ENCODE results near the gene PRMT7. TPM values are rescaled to one million over a fixed set of nuclear protein-coding genes. Genes with fewer than 3 reads are reported as not detected.

The PRMT7 gene, protein sequence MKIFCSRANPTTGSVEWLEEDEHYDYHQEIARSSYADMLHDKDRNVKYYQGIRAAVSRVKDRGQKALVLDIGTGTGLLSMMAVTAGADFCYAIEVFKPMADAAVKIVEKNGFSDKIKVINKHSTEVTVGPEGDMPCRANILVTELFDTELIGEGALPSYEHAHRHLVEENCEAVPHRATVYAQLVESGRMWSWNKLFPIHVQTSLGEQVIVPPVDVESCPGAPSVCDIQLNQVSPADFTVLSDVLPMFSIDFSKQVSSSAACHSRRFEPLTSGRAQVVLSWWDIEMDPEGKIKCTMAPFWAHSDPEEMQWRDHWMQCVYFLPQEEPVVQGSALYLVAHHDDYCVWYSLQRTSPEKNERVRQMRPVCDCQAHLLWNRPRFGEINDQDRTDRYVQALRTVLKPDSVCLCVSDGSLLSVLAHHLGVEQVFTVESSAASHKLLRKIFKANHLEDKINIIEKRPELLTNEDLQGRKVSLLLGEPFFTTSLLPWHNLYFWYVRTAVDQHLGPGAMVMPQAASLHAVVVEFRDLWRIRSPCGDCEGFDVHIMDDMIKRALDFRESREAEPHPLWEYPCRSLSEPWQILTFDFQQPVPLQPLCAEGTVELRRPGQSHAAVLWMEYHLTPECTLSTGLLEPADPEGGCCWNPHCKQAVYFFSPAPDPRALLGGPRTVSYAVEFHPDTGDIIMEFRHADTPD
- 10 to 100 TPM; 43.2 to 58.9 (median 51.4) TPM for polyA plus RNA-seq (ENCODE audit: insufficient read length in 4 of 4)

DNA sequence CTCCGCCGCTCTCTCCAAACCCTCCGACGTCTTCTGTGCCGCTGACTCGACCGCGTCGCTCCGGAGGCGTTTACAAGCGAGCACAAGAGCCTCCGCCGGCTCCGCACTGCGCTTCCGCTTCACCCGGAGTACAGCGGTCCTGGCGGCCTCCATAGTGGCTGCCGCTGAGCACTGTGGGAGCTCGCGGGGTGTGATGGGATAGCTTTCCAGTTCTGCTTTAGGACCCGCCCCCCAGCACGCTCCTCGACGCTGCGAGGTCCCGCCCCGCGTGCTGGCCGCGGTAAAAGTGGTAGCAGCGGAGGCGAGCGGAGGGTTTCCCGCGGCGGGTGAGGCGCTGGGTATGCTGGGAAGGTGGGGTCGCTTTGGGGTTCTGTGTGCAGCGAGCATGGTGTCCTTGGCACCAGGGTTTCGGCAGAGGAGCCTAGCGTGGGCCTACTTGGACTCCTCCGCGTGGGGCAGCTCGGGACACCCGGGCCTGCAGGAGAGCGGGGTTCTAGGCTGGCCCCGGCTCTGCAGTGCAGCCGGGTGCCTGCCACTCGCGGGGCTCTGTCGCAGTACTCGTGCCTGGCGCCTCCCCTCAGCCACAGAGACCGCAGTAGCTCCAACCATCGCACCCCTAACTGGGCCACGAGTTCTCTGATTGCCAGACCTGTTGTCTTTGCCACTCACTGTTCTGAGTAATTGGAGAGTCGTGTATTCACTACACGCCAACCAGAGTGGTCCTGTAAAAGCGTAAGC, at the start of gene PRMT7, which contains the start of gene SLC7A6OS:
Gene PRMT7, plus strand, starts transcription at position 246 of the 738 bp plus-strand sequence. CDS start 4,961 bp downstream, outside the sequence.
Gene SLC7A6OS, minus strand, starts transcription at position 173 of the 738 bp plus-strand sequence. Its CDS starts 20 bp downstream, at position 153.
- peak; percentile 72 to 84 (median 80) for DNase-seq (ENCODE audit: low read depth in 4 of 4, low spot score in 3 of 4)

DNA sequence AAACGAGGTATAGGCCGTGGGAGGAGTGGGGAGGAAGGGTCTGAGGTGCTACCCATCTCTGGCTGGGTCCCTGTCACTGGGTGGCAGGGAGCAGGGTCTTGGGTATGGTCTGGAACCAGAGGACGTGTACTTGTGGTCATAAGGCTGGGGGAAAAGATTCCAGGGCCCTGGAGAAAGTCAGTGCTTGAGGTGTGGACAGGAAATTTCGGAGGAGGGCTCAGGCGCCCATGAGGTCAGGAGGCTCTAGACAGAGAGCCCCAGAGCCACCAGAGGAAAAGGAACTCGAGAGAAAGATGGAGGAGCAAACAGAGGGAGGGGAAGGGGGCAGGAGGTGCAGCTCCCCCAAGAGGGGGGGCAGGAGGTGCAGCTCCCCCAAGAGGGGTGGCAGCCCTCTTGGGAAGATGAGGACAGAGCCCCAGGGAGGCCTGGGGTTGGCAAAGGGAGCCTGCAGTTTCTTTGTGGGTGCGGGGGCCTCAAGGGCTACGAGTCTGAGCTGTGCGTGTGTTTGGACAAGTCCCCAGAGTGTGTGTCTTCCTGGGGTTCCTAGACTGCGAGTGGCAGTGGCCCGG, 47.2 kb upstream of the PRMT7 start:
- DNase-seq (ENCODE audit: low read depth in 4 of 4, low spot score in 3 of 4), result no peak

DNA sequence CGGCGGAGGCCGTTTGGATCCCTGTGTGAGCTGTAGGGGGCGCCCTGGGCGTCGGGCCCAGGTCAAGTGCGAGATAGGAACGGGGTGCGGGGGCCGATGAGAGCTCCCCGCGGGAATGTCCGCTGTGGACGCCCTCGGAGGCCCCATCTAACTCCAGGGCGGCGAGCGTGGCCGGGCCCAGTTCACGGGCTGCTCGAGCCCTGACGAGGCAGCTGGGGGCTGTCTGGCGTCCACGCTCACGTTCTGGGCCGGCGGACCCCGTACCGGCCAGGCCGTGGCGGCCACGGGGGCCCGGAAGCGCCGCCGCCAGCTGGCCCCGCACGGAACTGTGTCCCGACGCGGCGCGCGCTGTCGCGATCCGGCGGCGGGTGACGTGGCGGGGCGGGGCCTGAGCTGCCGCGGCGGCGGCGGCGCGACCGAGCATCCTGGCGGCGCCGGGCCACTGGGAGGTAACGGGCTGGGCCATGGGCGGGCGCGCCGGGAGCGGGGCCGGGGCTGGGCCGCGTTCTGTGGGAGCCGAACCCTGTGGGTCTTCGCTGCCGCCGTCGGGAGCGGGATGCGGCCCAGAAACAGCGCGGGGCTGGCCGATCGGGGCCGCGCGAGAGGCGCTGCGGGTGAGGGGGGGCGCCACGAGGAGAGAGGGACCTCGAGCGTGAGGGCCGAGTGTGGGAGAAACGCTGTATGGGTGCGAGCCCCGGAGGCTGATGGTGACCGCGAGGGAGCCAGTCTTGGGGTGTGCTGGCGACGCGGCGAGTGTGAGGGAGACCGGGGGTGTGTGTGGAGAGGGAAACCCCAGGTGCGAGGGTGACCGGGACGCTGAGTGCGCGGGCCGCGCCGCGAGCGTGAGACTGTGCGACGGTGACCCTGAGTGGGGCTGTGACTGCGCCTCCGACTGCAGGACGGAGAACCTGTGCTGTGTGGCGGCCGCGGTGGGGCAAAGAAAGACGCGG, 46.4 kb upstream of the PRMT7 start, which contains the start of gene SLC7A6:
Gene SLC7A6, plus strand, starts transcription at position 399 of the 950 bp plus-strand sequence. CDS start 10,201 bp downstream, outside the sequence.
- DNase-seq (ENCODE audit: low read depth in 4 of 4, low spot score in 3 of 4), result no peak

DNA sequence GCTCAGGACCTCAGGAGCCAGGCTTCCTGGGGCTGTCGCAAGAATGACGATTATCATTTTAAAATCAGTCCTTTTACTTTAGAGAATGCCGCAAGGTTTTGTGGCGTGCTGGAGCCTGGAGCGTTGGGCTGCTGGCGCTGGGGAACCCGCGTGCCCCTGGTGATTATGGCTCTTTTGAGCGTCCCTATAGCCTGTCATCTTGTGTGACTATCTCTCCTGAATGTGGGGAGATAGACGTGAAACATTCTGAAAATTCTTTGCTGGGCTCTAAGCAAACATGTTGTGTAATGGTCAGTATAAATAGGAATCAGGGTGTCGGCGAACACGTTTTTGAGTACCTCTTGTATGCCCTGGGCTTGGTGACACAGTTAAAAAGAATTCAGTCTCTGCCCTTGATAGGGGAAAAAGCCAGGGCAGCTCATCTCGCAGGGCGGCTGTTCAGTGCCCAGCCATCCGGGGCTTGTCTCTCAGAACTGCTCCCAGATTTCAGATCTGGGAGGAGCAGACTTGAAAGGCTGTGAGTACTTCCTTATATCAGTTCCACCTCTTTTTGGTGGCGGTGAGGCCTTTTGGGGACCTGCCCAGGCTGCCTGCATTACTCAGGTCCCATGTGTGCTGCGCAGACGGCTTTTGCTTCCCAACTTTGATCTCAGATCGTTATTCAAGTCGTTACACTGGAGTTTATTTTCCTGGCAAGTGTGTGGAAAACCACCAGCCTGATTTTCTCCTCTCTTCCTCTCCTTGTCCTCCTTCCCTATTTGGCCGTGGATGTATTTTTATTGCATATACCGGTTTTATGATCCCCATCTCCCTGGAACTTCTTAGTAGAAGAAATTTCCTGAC, 45.5 kb upstream of the PRMT7 start:
- no peak for DNase-seq (ENCODE audit: low read depth in 4 of 4, low spot score in 3 of 4)

DNA sequence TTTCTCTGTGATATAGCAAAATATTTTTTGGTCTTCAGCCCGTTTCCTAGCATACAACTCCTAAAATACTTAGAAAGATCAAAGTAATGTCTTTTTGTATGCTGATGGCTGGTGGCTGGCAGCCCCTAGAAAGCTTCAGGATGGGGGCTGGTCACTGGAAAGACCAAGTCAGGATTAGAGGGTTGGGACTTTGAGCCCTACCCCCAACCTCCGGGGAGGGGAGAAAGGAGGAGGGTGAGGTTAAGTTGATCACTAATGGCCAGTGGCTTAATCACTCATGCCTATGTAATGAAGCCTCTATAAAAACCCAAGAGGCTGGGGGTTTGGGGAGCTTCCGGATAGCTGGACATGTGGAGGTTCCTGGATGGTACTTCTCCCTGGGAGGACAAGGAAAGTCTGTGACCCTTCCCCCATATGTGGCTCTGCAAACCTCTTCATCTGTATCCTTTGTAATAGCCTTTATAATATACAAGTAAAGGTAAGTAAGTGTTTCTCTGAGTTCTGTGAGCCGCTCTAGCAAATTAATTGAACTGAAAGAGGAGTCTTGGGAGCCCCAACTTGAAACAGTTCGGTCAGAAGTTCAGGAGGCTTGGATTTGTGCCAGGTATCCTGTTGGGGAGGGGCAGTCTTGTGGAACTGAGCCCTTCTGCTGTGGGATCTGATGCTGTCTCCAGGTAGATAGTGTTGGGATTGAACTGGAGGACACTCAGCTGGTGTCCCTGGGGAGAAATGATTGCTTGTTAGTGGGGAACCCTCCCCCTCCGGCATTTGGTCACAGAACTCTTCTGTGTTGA, 43.0 kb upstream of the PRMT7 start:
- no peak for DNase-seq (ENCODE audit: low read depth in 4 of 4, low spot score in 3 of 4)

DNA sequence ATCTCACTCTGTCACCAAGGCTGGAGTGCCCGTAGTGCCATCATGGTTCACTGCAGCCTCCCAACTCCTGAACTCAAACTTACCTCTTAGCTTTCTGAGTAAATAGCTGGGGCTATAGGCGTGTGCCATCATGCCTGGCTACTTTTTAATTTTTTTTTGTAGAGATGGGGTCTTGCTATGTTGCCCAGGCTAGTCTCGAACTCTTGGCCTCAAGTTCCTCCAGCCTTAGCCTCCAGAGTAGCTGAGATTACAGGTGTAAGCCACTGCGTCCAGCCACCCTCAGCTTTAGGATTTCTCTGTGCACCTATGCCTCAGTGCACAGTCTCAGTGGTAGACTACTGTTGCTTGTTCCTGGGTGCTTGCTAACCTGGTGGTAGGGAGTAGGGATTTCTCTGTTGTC, 41.0 kb upstream of the PRMT7 start:
- DNase-seq (ENCODE audit: low read depth in 4 of 4, low spot score in 3 of 4), result no peak

DNA sequence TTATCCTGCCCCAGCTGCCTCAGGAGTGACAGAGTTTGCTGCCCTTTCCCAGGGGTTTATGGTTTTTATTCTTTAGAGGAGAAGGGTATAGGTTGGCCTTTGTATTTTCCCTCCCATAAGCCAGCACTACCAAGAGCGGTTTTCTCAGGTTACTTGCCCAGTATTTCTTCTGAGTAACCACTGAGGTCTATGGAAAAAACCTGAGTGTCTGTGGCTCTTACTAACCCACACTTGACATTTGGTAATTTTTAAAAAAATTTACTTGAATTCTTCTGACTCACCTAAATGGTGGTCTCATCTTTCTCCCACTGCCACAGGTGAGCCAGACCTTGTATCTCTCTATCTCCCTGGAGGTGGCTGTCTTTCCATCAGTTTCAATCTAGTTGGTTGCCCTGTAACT, 40.5 kb upstream of the PRMT7 start:
- no peak for DNase-seq (ENCODE audit: low read depth in 4 of 4, low spot score in 3 of 4)

DNA sequence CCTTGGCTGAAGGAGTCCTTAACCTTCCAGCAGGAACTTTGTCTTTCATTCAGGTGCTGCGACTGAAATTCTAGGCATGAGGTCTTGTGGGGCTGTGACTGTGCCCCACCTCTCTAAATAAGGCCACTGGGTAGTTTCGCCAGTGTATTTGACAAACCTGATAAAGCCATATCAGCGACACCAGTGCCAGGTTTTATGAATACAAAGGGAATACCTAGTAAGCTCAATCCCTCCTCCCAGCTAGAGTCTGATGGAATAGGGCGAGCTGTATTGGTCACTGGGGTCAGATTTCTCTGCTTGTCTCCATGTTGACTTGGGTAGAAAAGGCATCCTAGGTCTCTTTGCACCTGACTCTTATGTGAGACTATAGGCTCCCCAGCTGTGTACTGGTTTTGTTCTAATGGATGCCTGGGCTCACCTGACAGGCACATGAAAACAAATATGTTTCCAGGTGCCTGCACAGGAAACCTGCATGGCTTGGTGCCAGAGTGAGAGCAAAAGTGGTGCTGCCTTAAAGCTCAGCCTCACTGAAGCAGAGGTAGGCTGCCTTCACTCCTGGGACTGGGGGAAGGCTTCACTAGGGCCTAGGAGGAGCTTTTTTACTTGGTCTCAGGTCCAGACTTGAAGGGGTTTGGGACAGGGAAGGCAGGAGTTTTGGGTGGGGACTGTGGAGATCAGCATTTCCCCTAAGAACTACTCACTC, 38.2 kb upstream of the PRMT7 start:
- no peak for DNase-seq (ENCODE audit: low read depth in 4 of 4, low spot score in 3 of 4)

DNA sequence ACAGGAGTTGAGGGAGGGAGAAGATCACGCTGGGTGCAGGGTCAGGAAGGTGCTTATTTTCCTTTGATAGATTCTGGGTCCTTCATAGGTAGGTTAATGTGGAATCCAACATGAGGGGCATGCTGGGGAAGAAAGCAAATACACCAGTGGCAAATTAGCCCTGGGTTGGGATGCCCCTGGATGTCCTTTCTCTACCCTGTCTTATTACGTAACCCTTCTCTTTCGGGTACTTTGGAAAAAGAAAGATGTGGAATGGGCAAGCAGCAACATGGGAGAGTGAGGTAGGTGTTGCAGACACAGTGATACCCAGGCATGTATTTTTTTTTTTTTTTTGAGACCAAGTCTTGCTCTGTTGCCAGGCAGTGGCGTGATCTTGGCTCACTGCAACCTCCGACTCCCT, 37.4 kb upstream of the PRMT7 start:
- DNase-seq (ENCODE audit: low read depth in 4 of 4, low spot score in 3 of 4), result no peak

DNA sequence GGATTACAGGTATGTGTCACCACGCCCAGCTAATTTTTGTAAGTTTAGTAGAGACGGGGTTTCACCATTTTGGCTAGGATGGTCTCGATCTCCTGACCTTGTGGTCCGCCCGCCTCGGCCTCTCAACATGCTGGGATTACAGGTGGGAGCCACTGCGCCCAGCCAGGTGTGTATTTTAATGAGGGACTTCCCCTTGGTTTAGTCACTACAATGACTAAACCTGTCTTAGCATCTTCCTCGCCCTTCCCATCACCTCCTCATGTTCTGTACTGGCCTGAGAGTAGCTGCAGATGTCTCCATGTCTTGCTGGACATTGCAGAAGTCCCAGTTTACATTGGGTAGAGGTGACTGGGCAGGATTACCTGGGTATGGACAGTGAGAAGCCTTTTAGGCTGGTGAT, 36.9 kb upstream of the PRMT7 start:
- DNase-seq (ENCODE audit: low read depth in 4 of 4, low spot score in 3 of 4), result no peak

DNA sequence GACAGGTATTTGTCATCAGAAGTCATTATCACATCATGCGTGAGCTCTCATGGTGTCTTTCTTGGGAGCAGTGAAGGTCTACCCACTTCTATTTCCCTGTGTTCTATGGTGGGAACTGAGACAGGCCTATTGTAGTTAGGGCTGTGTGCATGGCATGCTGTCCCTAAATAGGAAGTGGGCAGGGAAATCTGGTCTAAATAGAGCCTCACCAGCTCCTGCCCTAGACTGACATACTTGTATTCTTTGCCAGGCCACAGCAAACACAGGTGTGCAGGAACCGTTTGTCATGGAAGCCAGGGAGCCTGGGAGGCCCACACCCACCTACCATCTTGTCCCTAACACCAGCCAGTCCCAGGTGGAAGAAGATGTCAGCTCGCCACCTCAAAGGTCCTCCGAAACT, 36.4 kb upstream of the PRMT7 start:
- DNase-seq (ENCODE audit: low read depth in 4 of 4, low spot score in 3 of 4), result no peak

DNA sequence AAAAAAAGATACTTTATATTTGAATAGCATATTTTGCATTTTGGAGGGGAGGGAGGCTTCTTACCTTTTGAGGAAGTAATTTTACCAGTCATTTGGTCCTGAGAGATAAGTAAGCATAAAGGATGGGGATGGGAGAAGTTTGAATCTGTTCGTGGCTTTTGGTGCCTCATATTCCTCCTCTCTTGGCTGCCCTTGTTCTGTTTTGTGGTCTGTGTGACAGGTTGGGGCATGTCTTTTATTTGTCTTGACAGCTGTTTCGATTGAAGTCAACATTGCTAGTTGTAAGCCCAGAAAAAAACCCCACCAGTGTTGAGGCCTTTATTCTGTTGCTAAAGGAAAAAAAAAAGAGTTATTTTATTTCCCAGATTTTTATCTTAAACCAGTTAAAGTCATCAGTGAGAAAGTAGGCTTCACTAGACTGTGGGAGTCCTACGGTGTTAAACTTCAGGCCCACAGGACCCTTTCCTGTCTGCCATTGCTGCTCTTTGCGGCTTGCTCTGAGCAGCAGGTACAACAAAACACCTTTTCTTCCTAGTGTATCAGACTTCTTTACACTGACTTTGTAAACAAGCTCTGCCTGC, 35.1 kb upstream of the PRMT7 start:
- no peak for DNase-seq (ENCODE audit: low read depth in 4 of 4, low spot score in 3 of 4)

DNA sequence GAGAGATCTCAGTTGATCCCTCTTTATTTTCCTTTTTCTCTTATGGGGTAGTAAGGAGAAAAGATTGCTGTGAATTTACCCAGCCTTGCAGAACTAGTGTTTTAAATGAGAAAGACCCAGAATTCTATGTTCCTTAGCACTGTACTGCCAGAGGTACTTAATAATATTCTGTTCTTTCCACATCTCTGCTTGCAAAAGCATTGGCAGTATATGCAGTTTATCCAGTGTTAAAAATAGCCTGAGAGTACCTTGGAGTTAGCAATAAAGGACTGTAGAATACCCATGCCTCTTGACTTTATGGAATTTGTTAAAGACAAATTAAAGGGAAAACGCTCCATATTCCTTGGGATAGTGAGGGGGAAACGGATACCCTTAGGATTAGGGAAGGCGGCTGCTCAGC, 34.6 kb upstream of the PRMT7 start:
- no peak for DNase-seq (ENCODE audit: low read depth in 4 of 4, low spot score in 3 of 4)

DNA sequence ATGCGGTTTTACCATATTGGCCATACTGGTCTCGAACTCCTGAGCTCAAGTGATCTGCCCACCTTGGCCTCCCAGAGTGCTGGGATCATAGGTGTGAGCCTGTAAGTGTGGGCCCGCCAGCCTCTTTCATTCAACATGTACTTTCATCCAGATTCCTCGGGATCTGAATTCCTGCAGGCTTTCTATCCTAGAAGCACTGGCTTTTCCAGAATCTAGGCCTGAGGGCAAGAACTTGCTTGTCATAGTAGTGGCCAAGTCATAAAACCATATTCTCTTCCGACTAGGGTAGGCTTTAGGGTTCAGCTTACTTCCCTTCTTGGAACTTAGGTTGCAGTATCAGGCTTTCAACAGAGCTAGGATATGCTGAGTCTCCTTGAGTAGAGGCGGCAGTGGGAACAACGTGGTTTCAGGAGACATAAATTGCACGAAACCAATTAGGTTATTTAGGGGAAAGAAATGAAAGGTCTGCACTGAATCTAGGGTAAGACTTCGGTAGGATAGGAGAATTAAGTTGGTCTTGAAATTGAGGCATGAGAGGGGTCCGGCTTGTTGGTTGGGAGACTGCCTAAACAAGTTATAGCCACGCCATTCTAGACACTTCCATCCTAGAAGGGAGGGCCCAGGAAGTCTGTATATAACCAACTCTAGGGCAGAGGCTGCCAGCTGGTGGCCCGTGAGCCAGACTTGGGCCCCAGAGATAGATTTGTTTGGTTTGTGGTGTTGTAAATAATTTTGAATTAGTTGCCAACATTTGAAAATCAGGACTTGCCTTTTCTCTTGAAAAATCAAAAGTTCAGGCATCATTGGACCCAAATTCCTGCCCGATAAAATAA, 30.9 kb upstream of the PRMT7 start:
- DNase-seq (ENCODE audit: low read depth in 4 of 4, low spot score in 3 of 4), result no peak

DNA sequence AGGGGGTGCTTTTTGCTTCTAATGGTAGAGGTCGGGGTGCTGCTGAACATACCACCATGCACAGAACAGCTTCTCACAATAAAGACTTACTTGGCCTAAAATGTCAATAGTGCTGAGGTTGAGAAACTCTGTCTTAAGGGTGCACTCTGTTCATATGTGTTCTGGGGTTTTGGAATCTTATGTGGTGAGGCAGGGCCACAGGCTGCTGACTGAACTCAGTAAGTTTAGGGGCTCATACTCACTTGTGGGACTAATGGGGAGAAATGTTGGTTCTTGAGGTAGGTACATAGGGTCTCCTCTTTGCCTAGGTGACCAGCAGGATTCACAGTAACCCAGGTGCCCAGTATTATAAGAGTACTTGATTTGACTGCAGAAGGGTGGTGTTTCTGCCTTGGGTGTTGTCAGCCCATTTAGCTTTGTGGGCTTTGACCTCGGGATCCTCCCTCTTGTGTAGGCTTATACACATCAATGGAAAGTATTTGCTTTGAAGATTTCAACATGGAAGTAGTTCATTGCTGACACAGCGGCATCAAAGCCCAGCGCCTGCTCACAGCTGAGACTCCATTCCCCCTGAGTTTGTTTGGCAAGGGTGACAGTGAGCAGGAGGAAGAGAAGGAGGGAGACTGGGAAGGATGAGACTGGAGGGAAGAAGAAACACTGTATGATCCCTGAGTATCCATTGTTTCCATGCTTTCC, 29.3 kb upstream of the PRMT7 start:
- DNase-seq (ENCODE audit: low read depth in 4 of 4, low spot score in 3 of 4), result no peak
